Transverse colon (tissue), 3 donors: ENCODE measurements around the gene NEU2.
"Not testable (repeated sequence)": the region's sequence is repeated elsewhere in the genome, so short reads cannot be mapped to it uniquely, and the experiment has no call there.

Source experiments
- CTCF ChIP-seq, 5 experiments: fragments of 200-600 bp in 3 of 5; fragments of 450-650 bp in 2 of 5; sonication (generic) in 3 of 5; IDR thresholded peaks; 1 replicate in 2 of 5; 2 replicates in 3 of 5; pipeline ENCODE4 v1.5.1; 2016 to 2017; ENCODE audit warnings: antibody characterized with exemption in 5 of 5, inconsistent platforms in 3 of 5, mild to moderate bottlenecking in 2 of 5, moderate library complexity in 1 of 5
- POLR2A ChIP-seq: fragments of 450-650 bp; IDR thresholded peaks from one replicate; pipeline ENCODE4 v1.6.1; 2016; ENCODE audit warnings: antibody characterized with exemption, mild to moderate bottlenecking, moderate library complexity

GRCh38 chr2:233065200-233065589, 32.7 kb downstream of the NEU2 start:
- TF ChIP-seq CTCF (IDR thresholded peaks at IDR 0.05); POLR2A: not testable (repeated sequence)
